ENCODE data around the gene ADAMTSL5.

Gene ADAMTSL5

GRCh38 chr19:1496714-1497577 is 15.9 kb downstream of the ADAMTSL5 start:
- DNase-seq: no peak

- no peak for DNase-seq
These were observed 16.8 kb downstream of the ADAMTSL5 start for GRCh38 chr19:1495799-1496713.

- DNase-seq: no peak
These were observed 17.6 kb downstream of the ADAMTSL5 start for GRCh38 chr19:1495051-1495798.

- DNase-seq: no peak
These were observed 18.6 kb downstream of the ADAMTSL5 start for GRCh38 chr19:1494115-1494815.

GRCh38 chr19:1492474-1493006 is 20.3 kb downstream of the ADAMTSL5 start:
- DNase-seq: no peak

GRCh38 chr19:1491849-1492170 is 21.0 kb downstream of the ADAMTSL5 start:
- DNase-seq: peak in 1 of 58 donors; percentile 8

- DNase-seq: no peak
These were observed 21.5 kb downstream of the ADAMTSL5 start, which contains the start of gene REEP6 for GRCh38 chr19:1491114-1491848. REEP6 (plus strand) TSS chr19:1491181; CDS start chr19:1491270, 89 bp downstream.

- peak; percentile 89 to 100 (median 99) for DNase-seq
These were observed 22.3 kb downstream of the ADAMTSL5 start, which contains the start of gene PCSK4 for GRCh38 chr19:1490311-1491113. PCSK4 (minus strand) TSS chr19:1490350; CDS start chr19:1490346, 4 bp downstream.

- DNase-seq: peak in 1 of 58 donors; percentile 43
These were observed 23.1 kb downstream of the ADAMTSL5 start for GRCh38 chr19:1489463-1490310.

GRCh38 chr19:1488282-1488601 is 24.6 kb downstream of the ADAMTSL5 start:
- DNase-seq: no peak

- DNase-seq: no peak
These were observed 25.1 kb downstream of the ADAMTSL5 start for GRCh38 chr19:1487576-1488281.

GRCh38 chr19:1486720-1487575 is 25.9 kb downstream of the ADAMTSL5 start:
- DNase-seq: no peak

GRCh38 chr19:1483979-1484428 is 28.8 kb downstream of the ADAMTSL5 start:
- DNase-seq: no peak

GRCh38 chr19:1483131-1483978 is 29.5 kb downstream of the ADAMTSL5 start:
- no peak for DNase-seq
